ENCODE results near the gene FCRL5. TPM values are rescaled to one million over a fixed set of nuclear protein-coding genes. Genes with fewer than 3 reads are reported as not detected.

Gene FCRL5
- total RNA-seq, 3 donors from 2014 or later = 1.6 to 5.2 TPM; not detected in 1

GRCh38 chr1:157542676-157543075 is 9.6 kb downstream of the FCRL5 start:
- Histone ChIP-seq H3K4me3 (no peak overlapping the region), H3K27me3 (no peaks in the 10 kb centered on the region), H3K9me3 (no peaks in the 10 kb centered on the region), H3K27ac (no peak overlapping the region), H3K36me3 (no peaks in the 10 kb centered on the region), H3K4me1 (no peaks in the 10 kb centered on the region)
- intact Hi-C loops (cut with DNase I; ENCODE audit: low total_unique reads) = no loop called here
- DNase-seq (ENCODE audit: low spot score in 2 of 2) = no peak
- TF ChIP-seq CTCF (IDR thresholded peaks at IDR 0.05) (no peak), POLR2AphosphoS5 (IDR thresholded peaks at IDR 0.05) (no peak), POLR2A (IDR thresholded peaks at IDR 0.05) (no peak)

- DNase-seq (ENCODE audit: low spot score in 2 of 2) = no peak
- intact Hi-C loops (cut with DNase I; ENCODE audit: low total_unique reads) = no loop called here
Observed at GRCh38 chr1:157540852-157541251, 11.5 kb downstream of the FCRL5 start.

GRCh38 chr1:157540160-157540748 is 12.1 kb downstream of the FCRL5 start:
- no peaks in the 10 kb centered on the region for H3K27me3 ChIP-seq
- intact Hi-C loops (cut with DNase I; ENCODE audit: low total_unique reads) = no loop called here
- no peaks in the 10 kb centered on the region for H3K9me3 ChIP-seq
- H3K4me3 ChIP-seq = no peak overlapping the region
- no peaks in the 10 kb centered on the region for H3K36me3 ChIP-seq
- no peak for DNase-seq (ENCODE audit: low spot score in 2 of 2)
- TF ChIP-seq POLR2A (IDR thresholded peaks at IDR 0.05) = no peak
- no peak for TF ChIP-seq CTCF (IDR thresholded peaks at IDR 0.05)
- TF ChIP-seq POLR2AphosphoS5 (IDR thresholded peaks at IDR 0.05) = no peak
- no peaks in the 10 kb centered on the region for H3K4me1 ChIP-seq
- no peak overlapping the region for H3K27ac ChIP-seq

More at GRCh38 chr1:157540852-157541251, 11.5 kb downstream of the FCRL5 start:
- Histone ChIP-seq H3K9me3 (no peaks in the 10 kb centered on the region), H3K27me3 (no peaks in the 10 kb centered on the region), H3K4me3 (no peak overlapping the region), H3K36me3 (no peaks in the 10 kb centered on the region), H3K27ac (no peak overlapping the region), H3K4me1 (no peaks in the 10 kb centered on the region)
- TF ChIP-seq POLR2A (IDR thresholded peaks at IDR 0.05) (no peak), CTCF (IDR thresholded peaks at IDR 0.05) (no peak), POLR2AphosphoS5 (IDR thresholded peaks at IDR 0.05) (no peak)

GRCh38 chr1:157539568-157539967 is 12.7 kb downstream of the FCRL5 start:
- intact Hi-C loops (cut with DNase I; ENCODE audit: low total_unique reads) = no loop called here
- DNase-seq (ENCODE audit: low spot score in 2 of 2) = no peak
- Histone ChIP-seq H3K27me3 (no peaks in the 10 kb centered on the region), H3K36me3 (no peaks in the 10 kb centered on the region), H3K4me1 (no peaks in the 10 kb centered on the region), H3K27ac (no peak overlapping the region), H3K9me3 (no peaks in the 10 kb centered on the region), H3K4me3 (no peak overlapping the region)
- TF ChIP-seq CTCF (IDR thresholded peaks at IDR 0.05) = no peak
- TF ChIP-seq POLR2AphosphoS5 (IDR thresholded peaks at IDR 0.05) = no peak
- no peak for TF ChIP-seq POLR2A (IDR thresholded peaks at IDR 0.05)

- TF ChIP-seq CTCF (IDR thresholded peaks at IDR 0.05) (no peak), POLR2A (IDR thresholded peaks at IDR 0.05) (no peak), POLR2AphosphoS5 (IDR thresholded peaks at IDR 0.05) (no peak)
- Histone ChIP-seq H3K27me3 (no peaks in the 10 kb centered on the region), H3K4me3 (no peak overlapping the region), H3K27ac (no peak overlapping the region), H3K9me3 (no peaks in the 10 kb centered on the region), H3K4me1 (no peaks in the 10 kb centered on the region), H3K36me3 (no peaks in the 10 kb centered on the region)
- intact Hi-C loops (cut with DNase I; ENCODE audit: low total_unique reads) = no loop called here
- no peak for DNase-seq (ENCODE audit: low spot score in 2 of 2)
Observed at GRCh38 chr1:157532569-157532968, 19.7 kb downstream of the FCRL5 start.

Measured in breast epithelium (tissue), 4 donors.